ENCODE measurements around the gene MC1R.

GRCh38 chr16:89898201-89898967 is 20.3 kb upstream of the MC1R start:
- TF ChIP-seq CTCF (IDR thresholded peaks at IDR 0.05; ENCODE audit: low read depth, low read length, missing input control) (no peak), TAF1 (conservative IDR thresholded peaks at IDR 0.05) (no peak), FOXA2 (IDR thresholded peaks at IDR 0.05) (no peak)
